ENCODE data around the gene TET3.
A peak's percentile ranks its signal among the peaks of the same experiment; 100 is the strongest.

Gene TET3

GRCh38 chr2:73987948-73988700, 3.4 kb downstream of the TET3 start:
- no peak for DNase-seq

- no peak for DNase-seq
These were observed 5.3 kb downstream of the TET3 start for GRCh38 chr2:73989972-73990371.

- DNase-seq, result no peak
These were observed 5.8 kb downstream of the TET3 start for GRCh38 chr2:73990531-73990930.

- no peak for DNase-seq
These were observed 7.3 kb downstream of the TET3 start for GRCh38 chr2:73992036-73992435.

GRCh38 chr2:73993376-73993775, 8.7 kb downstream of the TET3 start:
- DNase-seq, result no peak

GRCh38 chr2:73993778-73994177, 9.1 kb downstream of the TET3 start:
- no peak for DNase-seq

GRCh38 chr2:73994178-73994831, 9.6 kb downstream of the TET3 start:
- DNase-seq, result no peak

GRCh38 chr2:73995810-73996209, 11.1 kb downstream of the TET3 start:
- peak; percentile 53 for DNase-seq

- DNase-seq, result no peak
These were observed 13.1 kb downstream of the TET3 start for GRCh38 chr2:73997813-73998212.

- DNase-seq, result no peak
These were observed 13.7 kb downstream of the TET3 start for GRCh38 chr2:73998451-73998850.

- DNase-seq, result no peak
These were observed 14.2 kb downstream of the TET3 start for GRCh38 chr2:73998933-73999332.

GRCh38 chr2:73999881-74000597, 15.3 kb downstream of the TET3 start:
- no peak for DNase-seq

GRCh38 chr2:74000666-74001065, 16.0 kb downstream of the TET3 start:
- no peak for DNase-seq

GRCh38 chr2:74001121-74001520, 16.4 kb downstream of the TET3 start:
- DNase-seq, result no peak

GRCh38 chr2:74001781-74002504, 17.2 kb downstream of the TET3 start:
- DNase-seq, result no peak

GRCh38 chr2:74002505-74003421, 18.1 kb downstream of the TET3 start:
- DNase-seq, result peak; percentile 93

- no peak for DNase-seq
These were observed 18.9 kb downstream of the TET3 start for GRCh38 chr2:74003494-74004211.

GRCh38 chr2:74004212-74005182, 19.8 kb downstream of the TET3 start:
- DNase-seq, result no peak

- DNase-seq, result no peak
These were observed 21.1 kb downstream of the TET3 start for GRCh38 chr2:74005786-74006185.

- no peak for DNase-seq
These were observed 21.7 kb downstream of the TET3 start for GRCh38 chr2:74006459-74006858.

Measured in hematopoietic multipotent progenitor cell treated with erythropoietin and hydrocortisone succinate and interleukin-3 and kit ligand, for 4 days (in vitro differentiated cells).